Caco-2 (cell line): Measurements from ENCODE around the gene C20orf173. TPM values are rescaled to one million over a fixed set of nuclear protein-coding genes. Genes with fewer than 3 reads are reported as not detected.

ENCODE experiments used
- BruUV-seq: library from RNA; stranded (reverse); fragments of 400-500 nt; replicated peaks from 2 replicates; lab custom pipeline; 2021; lab: Mats Ljungman, UMichigan
- CTCF ChIA-PET: fragments of 300-600 bp; sonication (Branson Sonifier 250); formaldehyde crosslinking; loops from one replicate; lab custom pipeline; 2022; ENCODE audit warnings: antibody characterized with exemption; lab: Charles Lee
- POLR2A ChIA-PET: fragments of 300-600 bp; sonication (Branson Sonifier 250); formaldehyde crosslinking; loops from one replicate; lab custom pipeline; 2022; ENCODE audit warnings: antibody characterized with exemption; lab: Charles Lee
- DNase-seq, 2 experiments: peaks; one replicate each; pipeline versions ENCODE4 v3.0.0 to v3.0.0-alpha.2; 2020 to 2022
- H3K27me3 ChIP-seq: replicated peaks from 2 replicates; pipeline ENCODE4 v1.6.0; 2011; ENCODE audit warnings: low read length; ENCODE audit not compliant: control insufficient read depth, insufficient read depth
- H3K36me3 ChIP-seq: 2 replicates; pipeline ENCODE4 v1.5.1; 2011; ENCODE audit warnings: low read length; ENCODE audit not compliant: control insufficient read depth, insufficient read depth
- H3K4me1 ChIP-seq: fragments of 250-450 bp; sonication (Bioruptor Pico); 2 replicates; pipeline ENCODE4 v1.5.1; 2020; ENCODE audit warnings: mild to moderate bottlenecking
- H3K4me3 ChIP-seq: 2 replicates; pipeline ENCODE4 v1.5.1; 2011; ENCODE audit warnings: low read depth, mild to moderate bottlenecking, control low read depth, low read length
- H3K9me3 ChIP-seq: fragments of 250-450 bp; sonication (Bioruptor Pico); 2 replicates; pipeline ENCODE4 v1.5.1; 2020; ENCODE audit warnings: mild to moderate bottlenecking, moderate library complexity
- H3K27ac Mint-ChIP-seq: one replicate; pipeline ENCODE4 v1.8.0; 2022; ENCODE audit warnings: mixed read lengths; ENCODE audit not compliant: unreplicated experiment
- H3K27me3 Mint-ChIP-seq: one replicate; pipeline ENCODE4 v1.8.0; 2022; ENCODE audit warnings: mixed read lengths; ENCODE audit not compliant: insufficient read depth, unreplicated experiment
- H3K36me3 Mint-ChIP-seq: one replicate; pipeline ENCODE4 v1.8.0; 2022; ENCODE audit warnings: mild to moderate bottlenecking, mixed read lengths; ENCODE audit not compliant: insufficient read depth, unreplicated experiment
- H3K4me1 Mint-ChIP-seq: one replicate; pipeline ENCODE4 v1.8.0; 2022; ENCODE audit warnings: low read depth, mixed read lengths; ENCODE audit not compliant: unreplicated experiment
- H3K4me3 Mint-ChIP-seq: one replicate; pipeline ENCODE4 v1.8.0; 2022; ENCODE audit warnings: mild to moderate bottlenecking, moderate library complexity, mixed read lengths; ENCODE audit not compliant: unreplicated experiment
- H3K9me3 Mint-ChIP-seq: one replicate; pipeline ENCODE4 v1.8.0; 2022; ENCODE audit warnings: mixed read lengths; ENCODE audit not compliant: unreplicated experiment
- intact Hi-C: fragments of 100-400 bp; cut with micrococcal nuclease; formaldehyde crosslinking; loops from one replicate; pipeline ENCODE4 v1.10.0; 2022; ENCODE audit not compliant: unreplicated experiment
- total RNA-seq: library from RNA; stranded (reverse); gene quantifications from 2 replicates; pipeline ENCODE4 v1.2.3, GENCODE V29; 2022
- TF ChIP-seq, protein P1 (sequence below), 2 experiments: fragments of 200-600 bp in 1 of 2; IDR thresholded peaks; 1 replicate in 1 of 2; 2 replicates in 1 of 2; pipeline versions ENCODE4 v1.5.1 to v1.8.0; 2011 to 2022; ENCODE audit warnings: antibody characterized with exemption in 1 of 2, control low read depth in 1 of 2, inconsistent platforms in 1 of 2, low read depth in 1 of 2, low read length in 1 of 2, mild to moderate bottlenecking in 1 of 2, moderate library complexity in 1 of 2; ENCODE audit not compliant: insufficient read depth in 1 of 2, severe bottlenecking in 1 of 2, unreplicated experiment in 1 of 2

C20orf173 gene
- total RNA-seq, 1 experiment from 2014 or later: not detected

DNA sequence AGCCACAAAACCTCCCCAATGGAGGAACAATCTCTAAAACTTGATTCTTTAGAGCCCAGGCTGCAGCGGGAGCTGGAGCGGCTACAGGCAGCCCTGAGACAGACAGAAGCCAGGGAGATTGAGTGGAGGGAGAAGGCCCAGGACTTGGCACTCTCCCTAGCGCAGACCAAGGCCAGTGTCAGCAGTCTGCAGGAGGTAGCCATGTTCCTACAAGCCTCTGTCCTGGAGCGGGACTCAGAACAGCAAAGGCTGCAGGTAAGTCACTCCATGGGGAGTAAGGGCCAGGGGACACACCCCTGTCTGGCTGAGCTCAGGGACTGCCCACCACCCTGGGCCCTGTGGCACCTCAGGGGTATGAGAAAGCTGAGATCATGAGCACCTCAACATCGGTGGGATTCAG is 24.7 kb downstream of the C20orf173 start:
- intact Hi-C loops: no loop called here
- no peak overlapping the region for H3K4me3 Mint-ChIP-seq
- H3K4me1 Mint-ChIP-seq: peaks cover 8% of the 10 kb centered on the region
- H3K36me3 Mint-ChIP-seq: peaks cover 61% of the 10 kb centered on the region
- TF ChIP-seq, protein P1, sequence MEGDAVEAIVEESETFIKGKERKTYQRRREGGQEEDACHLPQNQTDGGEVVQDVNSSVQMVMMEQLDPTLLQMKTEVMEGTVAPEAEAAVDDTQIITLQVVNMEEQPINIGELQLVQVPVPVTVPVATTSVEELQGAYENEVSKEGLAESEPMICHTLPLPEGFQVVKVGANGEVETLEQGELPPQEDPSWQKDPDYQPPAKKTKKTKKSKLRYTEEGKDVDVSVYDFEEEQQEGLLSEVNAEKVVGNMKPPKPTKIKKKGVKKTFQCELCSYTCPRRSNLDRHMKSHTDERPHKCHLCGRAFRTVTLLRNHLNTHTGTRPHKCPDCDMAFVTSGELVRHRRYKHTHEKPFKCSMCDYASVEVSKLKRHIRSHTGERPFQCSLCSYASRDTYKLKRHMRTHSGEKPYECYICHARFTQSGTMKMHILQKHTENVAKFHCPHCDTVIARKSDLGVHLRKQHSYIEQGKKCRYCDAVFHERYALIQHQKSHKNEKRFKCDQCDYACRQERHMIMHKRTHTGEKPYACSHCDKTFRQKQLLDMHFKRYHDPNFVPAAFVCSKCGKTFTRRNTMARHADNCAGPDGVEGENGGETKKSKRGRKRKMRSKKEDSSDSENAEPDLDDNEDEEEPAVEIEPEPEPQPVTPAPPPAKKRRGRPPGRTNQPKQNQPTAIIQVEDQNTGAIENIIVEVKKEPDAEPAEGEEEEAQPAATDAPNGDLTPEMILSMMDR (IDR thresholded peaks at IDR 0.05; ENCODE audit: insufficient read depth in 1 of 2, low read depth in 1 of 2, low read length in 1 of 2, severe bottlenecking in 1 of 2, unreplicated experiment in 1 of 2): no peak
- DNase-seq: no peak
- no peaks in the 10 kb centered on the region for H3K9me3 Mint-ChIP-seq
- ChIA-PET POLR2A (no interaction called here), CTCF (interaction anchor here (0.6 kb wide), 1 partner anchor 65 kb away, joined by 5 read pairs; no protein-coding TSS in a partner anchor)
- H3K36me3 ChIP-seq: peaks cover 31% of the 10 kb centered on the region
- H3K4me1 ChIP-seq: no peaks in the 10 kb centered on the region
- no peaks in the 10 kb centered on the region for H3K27me3 ChIP-seq
- no TSS peak for BruUV-seq
- no peaks in the 10 kb centered on the region for H3K27me3 Mint-ChIP-seq
- H3K9me3 ChIP-seq: no peaks in the 10 kb centered on the region
- no peak overlapping the region for H3K27ac Mint-ChIP-seq
- no peak overlapping the region for H3K4me3 ChIP-seq

- POLR2A ChIA-PET: interaction anchor here (0.5 to 0.6 kb wide), 2 partner anchors 13 to 1140 kb away, joined by 6 read pairs; no protein-coding TSS in a partner anchor
- no peak for DNase-seq
- Mint-ChIP-seq H3K4me3 (no peak overlapping the region), H3K27me3 (no peaks in the 10 kb centered on the region), H3K27ac (no peak overlapping the region), H3K9me3 (no peaks in the 10 kb centered on the region), H3K4me1 (peaks cover 8% of the 10 kb centered on the region), H3K36me3 (peaks cover 67% of the 10 kb centered on the region)
- Histone ChIP-seq H3K4me3 (no peak overlapping the region), H3K36me3 (peaks cover 31% of the 10 kb centered on the region), H3K4me1 (no peaks in the 10 kb centered on the region), H3K27me3 (no peaks in the 10 kb centered on the region), H3K9me3 (no peaks in the 10 kb centered on the region)
- TF ChIP-seq, protein P1 (IDR thresholded peaks at IDR 0.05; ENCODE audit: insufficient read depth in 1 of 2, low read depth in 1 of 2, low read length in 1 of 2, severe bottlenecking in 1 of 2, unreplicated experiment in 1 of 2): no peak
- CTCF ChIA-PET: interaction anchor here (0.6 to 0.9 kb wide), 3 partner anchors 36 to 115 kb away, joined by 3 to 5 read pairs (median 3); no protein-coding TSS in a partner anchor
- intact Hi-C loops: no loop called here
- BruUV-seq: no TSS peak
Measured at GRCh38 chr20:35503841-35504561, 25.5 kb downstream of the C20orf173 start.

GRCh38 chr20:35503281-35503680 is 26.2 kb downstream of the C20orf173 start:
- CTCF ChIA-PET: interaction anchor here (0.8 to 0.9 kb wide), 2 partner anchors 36 to 116 kb away, joined by 3 read pairs; no protein-coding TSS in a partner anchor
- Histone ChIP-seq H3K27me3 (no peaks in the 10 kb centered on the region), H3K4me1 (no peaks in the 10 kb centered on the region), H3K36me3 (peaks cover 30% of the 10 kb centered on the region), H3K4me3 (no peak overlapping the region), H3K9me3 (no peaks in the 10 kb centered on the region)
- peaks cover 62% of the 10 kb centered on the region for H3K36me3 Mint-ChIP-seq
- POLR2A ChIA-PET: interaction anchor here (0.6 kb wide), 1 partner anchor 1139 kb away, joined by 6 read pairs; no protein-coding TSS in a partner anchor
- H3K9me3 Mint-ChIP-seq: no peaks in the 10 kb centered on the region
- no peak overlapping the region for H3K27ac Mint-ChIP-seq
- TF ChIP-seq, protein P1 (IDR thresholded peaks at IDR 0.05; ENCODE audit: insufficient read depth in 1 of 2, low read depth in 1 of 2, low read length in 1 of 2, severe bottlenecking in 1 of 2, unreplicated experiment in 1 of 2): no peak
- no TSS peak for BruUV-seq
- H3K27me3 Mint-ChIP-seq: no peaks in the 10 kb centered on the region
- intact Hi-C loops: no loop called here
- no peak for DNase-seq
- no peak overlapping the region for H3K4me3 Mint-ChIP-seq
- peaks cover 8% of the 10 kb centered on the region for H3K4me1 Mint-ChIP-seq
